Thyroid gland (tissue), 4 donors: Measurements from ENCODE around the gene DGCR8. TPM values are rescaled to one million over a fixed set of nuclear protein-coding genes. Genes with fewer than 3 reads are reported as not detected.
"Not testable (repeated sequence)": the region's sequence is repeated elsewhere in the genome, so short reads cannot be mapped to it uniquely, and the experiment has no call there.

Source experiments
- DNase-seq, 2 donors: peaks; one replicate each; pipeline ENCODE4 v3.0.0-alpha.2; 2019
- H3K27ac ChIP-seq, 3 donors: fragments of 200-600 bp; sonication (generic); 1 replicate in 2 of 3; 2 replicates in 1 of 3; pipeline ENCODE4 v1.5.1; 2016 to 2019; ENCODE audit warnings: mild to moderate bottlenecking in 1 of 3, moderate library complexity in 1 of 3
- H3K27me3 ChIP-seq: fragments of 200-600 bp; sonication (generic); one replicate; pipeline ENCODE4 v1.5.1; 2019
- H3K36me3 ChIP-seq, 2 donors: fragments of 200-600 bp; sonication (generic); one replicate each; pipeline ENCODE4 v1.5.1; 2016 to 2019
- H3K4me1 ChIP-seq, 2 donors: fragments of 200-600 bp; sonication (generic); one replicate each; pipeline ENCODE4 v1.5.1; 2017 to 2019
- H3K4me3 ChIP-seq, 3 donors: fragments of 200-600 bp; sonication (generic); replicated peaks in 1 of 3; 1 replicate in 2 of 3; 2 replicates in 1 of 3; pipeline ENCODE4 v1.5.1; 2016; ENCODE audit warnings: mild to moderate bottlenecking in 1 of 3
- H3K9me3 ChIP-seq: fragments of 200-600 bp; sonication (generic); one replicate; pipeline ENCODE4 v1.5.1; 2017
- POLR2A ChIP-seq, 2 donors: fragments of 450-650 bp; IDR thresholded peaks; one replicate each; pipeline ENCODE4 v1.6.1; 2017; ENCODE audit warnings: antibody characterized with exemption in 2 of 2, mild to moderate bottlenecking in 2 of 2, moderate library complexity in 1 of 2
- WGBS, 2 donors: methylation state at CpG; one replicate each; pipeline ENCODE4 v1.1.5; 2017; 5-methylcytosine and 5-hydroxymethylcytosine counted together
- intact Hi-C: fragments of 100-400 bp; cut with DNase I; formaldehyde crosslinking; loops from one replicate; pipeline ENCODE4 v1.15.1; 2023
- total RNA-seq, 4 donors: library from RNA; depleted of rRNA; stranded (reverse); fragments of >200 nt; gene quantifications; one replicate each; pipeline ENCODE4 v1.2.3, GENCODE V29; 2016
- TF ChIP-seq, protein P1 (sequence below), 6 experiments: fragments of 200-600 bp in 3 of 6; fragments of 450-650 bp in 3 of 6; sonication (generic) in 3 of 6; IDR thresholded peaks; one replicate each; pipeline ENCODE4 v1.5.1; 2016 to 2019; ENCODE audit warnings: antibody characterized with exemption in 6 of 6, mild to moderate bottlenecking in 2 of 6, inconsistent platforms in 1 of 6, moderate library complexity in 1 of 6

The DGCR8 gene
- total RNA-seq, 4 donors from 2014 or later: 28.9 to 48.8 (median 31.5) TPM

DNA sequence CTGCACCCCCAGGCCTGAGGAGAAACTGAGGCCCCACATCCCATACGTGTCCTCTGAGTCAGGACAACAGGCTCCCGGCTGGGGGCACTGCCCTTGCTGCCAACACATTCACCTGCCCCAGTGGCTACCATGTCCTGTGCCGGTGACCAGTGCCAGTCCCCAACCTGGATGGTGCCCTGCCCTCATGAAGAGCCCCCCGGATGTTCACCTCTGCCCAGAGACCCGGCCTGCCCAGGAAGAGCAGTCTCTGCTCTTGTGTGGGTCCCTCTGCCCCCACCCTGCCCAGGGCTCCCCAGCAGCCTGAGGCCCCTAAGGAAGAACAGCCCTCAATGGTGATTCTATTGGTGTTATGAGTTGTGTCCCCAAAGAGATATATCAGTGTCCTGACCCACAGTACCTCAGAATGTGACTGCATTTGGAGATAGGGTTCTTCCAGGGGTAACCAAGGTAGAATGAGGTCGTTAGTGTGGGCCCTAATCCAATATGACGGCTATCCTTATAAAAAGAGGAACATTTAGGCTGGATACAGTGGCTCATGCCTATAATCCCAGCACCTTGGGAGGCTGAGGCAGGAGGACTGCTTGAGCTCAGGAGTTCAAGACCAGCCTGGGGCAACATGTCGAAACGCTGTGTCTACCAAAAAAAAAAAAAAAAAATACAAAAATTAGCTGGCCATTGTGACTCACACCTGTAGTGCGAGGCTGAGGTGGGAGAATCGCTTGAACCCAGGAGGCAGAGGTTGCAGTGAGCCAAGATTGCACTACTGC is 13.2 kb upstream of the DGCR8 start:
- Histone ChIP-seq H3K4me3 (no peak overlapping the region), H3K27ac (no peak overlapping the region), H3K36me3 (peaks cover 20 to 25% of the 10 kb centered on the region in 2 donors), H3K9me3 (no peaks in the 10 kb centered on the region), H3K27me3 (no peaks in the 10 kb centered on the region), H3K4me1 (no peaks in the 10 kb centered on the region)
- DNase-seq: no peak
- WGBS, 2 donors: 94 to 95% methylated on average over 9 to 11 of the region's 11 CpGs
- TF ChIP-seq, protein P1, sequence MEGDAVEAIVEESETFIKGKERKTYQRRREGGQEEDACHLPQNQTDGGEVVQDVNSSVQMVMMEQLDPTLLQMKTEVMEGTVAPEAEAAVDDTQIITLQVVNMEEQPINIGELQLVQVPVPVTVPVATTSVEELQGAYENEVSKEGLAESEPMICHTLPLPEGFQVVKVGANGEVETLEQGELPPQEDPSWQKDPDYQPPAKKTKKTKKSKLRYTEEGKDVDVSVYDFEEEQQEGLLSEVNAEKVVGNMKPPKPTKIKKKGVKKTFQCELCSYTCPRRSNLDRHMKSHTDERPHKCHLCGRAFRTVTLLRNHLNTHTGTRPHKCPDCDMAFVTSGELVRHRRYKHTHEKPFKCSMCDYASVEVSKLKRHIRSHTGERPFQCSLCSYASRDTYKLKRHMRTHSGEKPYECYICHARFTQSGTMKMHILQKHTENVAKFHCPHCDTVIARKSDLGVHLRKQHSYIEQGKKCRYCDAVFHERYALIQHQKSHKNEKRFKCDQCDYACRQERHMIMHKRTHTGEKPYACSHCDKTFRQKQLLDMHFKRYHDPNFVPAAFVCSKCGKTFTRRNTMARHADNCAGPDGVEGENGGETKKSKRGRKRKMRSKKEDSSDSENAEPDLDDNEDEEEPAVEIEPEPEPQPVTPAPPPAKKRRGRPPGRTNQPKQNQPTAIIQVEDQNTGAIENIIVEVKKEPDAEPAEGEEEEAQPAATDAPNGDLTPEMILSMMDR (IDR thresholded peaks at IDR 0.05): no peak
- TF ChIP-seq POLR2A (IDR thresholded peaks at IDR 0.05): no peak
- intact Hi-C loops: no loop called here

DNA sequence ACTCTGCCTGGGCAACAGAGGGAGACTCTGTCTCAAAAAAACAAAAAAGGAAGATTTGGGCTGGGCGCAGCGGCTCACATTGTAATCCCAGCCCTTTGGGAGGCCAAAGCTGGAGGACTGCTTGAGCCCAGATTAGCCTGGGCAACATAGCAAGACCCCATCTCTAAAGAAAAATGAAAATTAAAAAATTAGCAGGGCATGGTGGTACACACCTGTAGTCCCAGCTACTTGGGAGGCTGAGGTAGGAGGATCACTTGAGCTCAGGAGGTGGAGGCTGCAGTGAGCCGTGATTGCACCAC is 12.7 kb upstream of the DGCR8 start:
- H3K4me3 ChIP-seq, H3K9me3 ChIP-seq, H3K27me3 ChIP-seq, intact Hi-C loops, H3K27ac ChIP-seq, H3K4me1 ChIP-seq, DNase-seq: not testable (repeated sequence)
- 96 to 100% methylated on average over 3 of the region's 3 CpGs for WGBS, 2 donors
- peaks cover 14 to 21% of the 10 kb centered on the region in 2 donors for H3K36me3 ChIP-seq

DNA sequence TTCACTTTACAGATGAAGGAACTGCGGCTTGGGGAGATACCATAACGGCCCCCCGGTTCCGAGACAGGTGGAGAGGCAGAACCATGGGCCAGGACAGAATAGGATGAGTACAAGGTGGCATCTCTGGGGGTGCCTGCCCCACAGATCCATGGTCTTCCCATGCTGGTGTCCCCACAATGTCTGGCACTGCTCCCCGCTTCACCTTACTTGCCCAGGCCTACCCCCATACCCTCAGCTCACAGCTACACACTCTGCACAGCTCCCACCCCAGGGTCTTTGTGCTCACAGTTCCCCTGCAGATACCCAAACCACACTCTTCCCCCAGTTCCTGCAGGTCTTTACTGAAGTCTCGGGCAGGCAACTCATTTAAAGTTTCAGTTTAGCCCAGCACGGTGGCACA is 11.4 kb upstream of the DGCR8 start:
- H3K4me3 ChIP-seq: no peak overlapping the region
- H3K36me3 ChIP-seq: peaks cover 1 to 10% of the 10 kb centered on the region in 2 donors
- H3K27me3 ChIP-seq: no peaks in the 10 kb centered on the region
- no peaks in the 10 kb centered on the region for H3K4me1 ChIP-seq
- 92 to 99% methylated on average over 7 of the region's 7 CpGs for WGBS, 2 donors
- intact Hi-C loops: no loop called here
- H3K27ac ChIP-seq: no peak overlapping the region
- H3K9me3 ChIP-seq: no peaks in the 10 kb centered on the region
- no peak for TF ChIP-seq POLR2A (IDR thresholded peaks at IDR 0.05)
- DNase-seq: no peak

DNA sequence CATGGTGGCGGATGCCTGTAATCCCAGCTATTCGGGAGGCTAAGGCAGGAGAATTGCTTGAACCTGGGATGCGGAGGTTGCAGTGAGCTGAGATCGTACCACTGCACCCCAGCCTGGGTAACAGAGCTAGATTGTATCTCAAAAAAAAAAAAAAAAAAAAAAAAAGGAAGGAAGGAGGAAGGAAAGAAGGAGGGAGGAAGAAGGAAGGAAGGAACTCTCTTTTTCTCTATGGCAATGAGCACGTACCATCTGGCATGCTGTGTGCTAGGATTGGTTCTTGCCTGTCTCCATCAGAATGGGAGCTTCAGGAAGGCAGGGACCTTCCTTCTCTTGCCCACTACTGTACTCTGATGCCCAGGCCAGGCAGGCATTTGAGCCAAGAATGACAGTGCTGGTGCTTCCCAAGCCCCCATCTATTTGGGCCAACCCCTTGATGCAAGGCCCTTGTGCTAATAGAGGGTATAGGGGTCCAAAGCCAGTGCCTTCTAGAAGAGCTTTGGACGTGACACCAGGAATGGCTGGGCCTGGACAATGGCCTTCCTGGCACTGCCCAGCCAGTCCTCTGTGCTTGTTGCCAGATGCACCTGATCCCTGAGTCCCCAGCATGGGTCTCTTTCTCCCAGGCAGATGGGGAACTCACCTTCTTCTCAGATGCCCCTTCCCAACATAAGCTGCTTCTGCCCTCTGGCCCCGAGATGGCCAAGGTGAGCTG is 10.6 kb upstream of the DGCR8 start:
- peaks cover 0 to 5% of the 10 kb centered on the region in 2 donors for H3K36me3 ChIP-seq
- TF ChIP-seq POLR2A (IDR thresholded peaks at IDR 0.05): no peak
- TF ChIP-seq, protein P1 (IDR thresholded peaks at IDR 0.05): no peak
- H3K27me3 ChIP-seq: no peaks in the 10 kb centered on the region
- H3K4me1 ChIP-seq: no peaks in the 10 kb centered on the region
- intact Hi-C loops: no loop called here
- no peak overlapping the region for H3K4me3 ChIP-seq
- DNase-seq: no peak
- no peak overlapping the region for H3K27ac ChIP-seq
- WGBS, 2 donors: 94 to 95% methylated on average over 6 to 7 of the region's 7 CpGs
- no peaks in the 10 kb centered on the region for H3K9me3 ChIP-seq

DNA sequence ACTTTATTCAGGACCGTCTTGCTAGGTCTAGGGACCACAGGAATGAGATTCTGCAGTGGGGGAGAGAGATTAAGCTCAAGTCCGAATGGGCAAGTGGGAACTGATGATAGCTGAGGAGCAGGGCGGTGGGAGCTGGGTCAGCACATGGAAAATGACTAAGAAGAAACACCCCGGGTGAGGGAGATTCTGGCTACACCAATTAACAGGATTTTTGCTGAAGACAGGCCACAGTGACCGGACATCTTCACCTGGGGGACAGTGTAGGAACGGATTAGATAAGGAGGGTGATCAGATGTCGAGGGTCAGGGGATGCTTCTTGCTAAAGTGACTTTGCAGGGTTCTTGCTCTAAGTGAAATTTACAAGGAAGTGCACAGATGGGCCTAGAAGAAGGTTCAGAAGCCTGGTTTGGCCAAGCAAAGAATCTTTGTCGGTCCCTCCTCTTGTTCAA is 8.5 kb upstream of the DGCR8 start:
- whole genome bisulfite sequencing, 2 donors: 85 to 86% methylated on average over 8 of the region's 8 CpGs
- TF ChIP-seq, protein P1 (IDR thresholded peaks at IDR 0.05): no peak
- no peak for TF ChIP-seq POLR2A (IDR thresholded peaks at IDR 0.05)
- Histone ChIP-seq H3K36me3 (no peaks in the 10 kb centered on the region), H3K27me3 (no peaks in the 10 kb centered on the region), H3K4me3 (no peak overlapping the region), H3K4me1 (no peaks in the 10 kb centered on the region), H3K9me3 (no peaks in the 10 kb centered on the region), H3K27ac (no peak overlapping the region)
- intact Hi-C loops: no loop called here
- no peak for DNase-seq

DNA sequence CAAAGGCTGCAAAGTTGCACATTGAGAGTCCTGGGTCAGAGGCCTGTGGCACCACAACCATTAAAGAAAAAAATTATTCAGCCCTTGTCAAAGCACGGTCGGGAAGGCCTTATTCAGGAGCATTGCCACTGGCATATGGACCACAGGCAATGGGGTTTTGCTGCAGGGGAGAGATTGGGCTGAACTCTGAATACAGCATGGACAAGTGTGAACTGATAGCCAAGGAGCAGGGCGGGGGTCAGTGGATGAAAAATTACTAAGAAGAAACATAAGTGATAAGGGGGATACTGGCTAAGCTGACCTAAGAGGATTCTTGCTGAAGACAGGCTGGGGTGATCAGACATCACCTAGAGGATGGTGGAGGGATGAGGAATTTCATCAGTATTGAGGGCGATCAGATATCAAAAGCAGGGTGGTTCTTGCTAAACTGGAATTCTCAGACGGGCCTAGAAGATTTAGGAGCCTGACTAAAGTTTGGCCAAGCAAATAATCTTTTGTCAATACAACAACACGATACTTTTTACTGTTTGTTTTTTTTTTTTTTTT is 3.3 kb upstream of the DGCR8 start:
- no peaks in the 10 kb centered on the region for H3K27me3 ChIP-seq
- H3K4me3 ChIP-seq: no peak overlapping the region
- intact Hi-C loops: no loop called here
- TF ChIP-seq, protein P1 (IDR thresholded peaks at IDR 0.05): no peak
- TF ChIP-seq POLR2A (IDR thresholded peaks at IDR 0.05): no peak
- WGBS, 2 donors: 73 to 74% methylated on average over 6 of the region's 6 CpGs
- DNase-seq: no peak
- H3K27ac ChIP-seq: no peak overlapping the region
- peaks cover 15% of the 10 kb centered on the region in 2 donors for H3K4me1 ChIP-seq
- no peaks in the 10 kb centered on the region for H3K9me3 ChIP-seq
- no peaks in the 10 kb centered on the region for H3K36me3 ChIP-seq
